ENCODE measurements around the gene TDRD9.

The TDRD9 gene

GRCh38 chr14:103898204-103898603 is 30.1 kb upstream of the TDRD9 start:
- H3K4me2 ChIP-seq (ENCODE audit: low read depth, low read length): no peak overlapping the region
- no peaks in the 10 kb centered on the region for H3F3A ChIP-seq (ENCODE audit: insufficient read depth, low read length)
- no peaks in the 10 kb centered on the region for H3K36me3 ChIP-seq (replicated peaks; ENCODE audit: insufficient read depth, low read length)
- no peak overlapping the region for H2AFZ ChIP-seq (ENCODE audit: low read length)
- no peak for DNase-seq
- TF ChIP-seq EZH2phosphoT487 (IDR thresholded peaks at IDR 0.05; ENCODE audit: low read length) (no peak), EZH2 (optimal IDR thresholded peaks at IDR 0.05; ENCODE audit: low read depth, low read length) (no peak), CTCF (IDR thresholded peaks at IDR 0.05; ENCODE audit: low read length) (no peak)
- H3K9me2 ChIP-seq (replicated peaks; ENCODE audit: insufficient read depth, low read length): no peaks in the 10 kb centered on the region
- no peaks in the 10 kb centered on the region for H3K9me3 ChIP-seq (replicated peaks; ENCODE audit: insufficient read depth, low read length)
- no peak overlapping the region for H3K27ac ChIP-seq (ENCODE audit: low read length)
- no peaks in the 10 kb centered on the region for H4K20me1 ChIP-seq (ENCODE audit: insufficient read depth, low read length)
- H3K4me1 ChIP-seq (ENCODE audit: low read length): no peaks in the 10 kb centered on the region
- no peak overlapping the region for H3K4me3 ChIP-seq (ENCODE audit: low read length)
- no peaks in the 10 kb centered on the region for H3K79me2 ChIP-seq (ENCODE audit: low read length)
- H3K9ac ChIP-seq (ENCODE audit: low read length): no peak overlapping the region
- H3K27me3 ChIP-seq (replicated peaks; ENCODE audit: insufficient read depth, low read length): no peaks in the 10 kb centered on the region

GRCh38 chr14:103898711-103899110 is 29.5 kb upstream of the TDRD9 start:
- no peak overlapping the region for H3K4me2 ChIP-seq (ENCODE audit: low read depth, low read length)
- no peaks in the 10 kb centered on the region for H3K9me2 ChIP-seq (replicated peaks; ENCODE audit: insufficient read depth, low read length)
- no peaks in the 10 kb centered on the region for H3K27me3 ChIP-seq (replicated peaks; ENCODE audit: insufficient read depth, low read length)
- H3K4me3 ChIP-seq (ENCODE audit: low read length): no peak overlapping the region
- DNase-seq: no peak
- H3K9me3 ChIP-seq (replicated peaks; ENCODE audit: insufficient read depth, low read length): no peaks in the 10 kb centered on the region
- no peak overlapping the region for H3K9ac ChIP-seq (ENCODE audit: low read length)
- no peaks in the 10 kb centered on the region for H3K4me1 ChIP-seq (ENCODE audit: low read length)
- H4K20me1 ChIP-seq (ENCODE audit: insufficient read depth, low read length): no peaks in the 10 kb centered on the region
- no peak overlapping the region for H3K27ac ChIP-seq (ENCODE audit: low read length)
- no peaks in the 10 kb centered on the region for H3F3A ChIP-seq (ENCODE audit: insufficient read depth, low read length)
- H3K79me2 ChIP-seq (ENCODE audit: low read length): no peaks in the 10 kb centered on the region
- no peak overlapping the region for H2AFZ ChIP-seq (ENCODE audit: low read length)
- H3K36me3 ChIP-seq (replicated peaks; ENCODE audit: insufficient read depth, low read length): no peaks in the 10 kb centered on the region
- TF ChIP-seq CTCF (IDR thresholded peaks at IDR 0.05; ENCODE audit: low read length) (no peak), EZH2phosphoT487 (IDR thresholded peaks at IDR 0.05; ENCODE audit: low read length) (no peak), EZH2 (optimal IDR thresholded peaks at IDR 0.05; ENCODE audit: low read depth, low read length) (no peak)

GRCh38 chr14:103899316-103899715 is 28.9 kb upstream of the TDRD9 start:
- H3K79me2 ChIP-seq (ENCODE audit: low read length): no peaks in the 10 kb centered on the region
- DNase-seq: no peak
- H3K4me3 ChIP-seq (ENCODE audit: low read length): no peak overlapping the region
- no peaks in the 10 kb centered on the region for H3K9me2 ChIP-seq (replicated peaks; ENCODE audit: insufficient read depth, low read length)
- no peak for TF ChIP-seq EZH2 (optimal IDR thresholded peaks at IDR 0.05; ENCODE audit: low read depth, low read length)
- TF ChIP-seq CTCF (IDR thresholded peaks at IDR 0.05; ENCODE audit: low read length): no peak
- TF ChIP-seq EZH2phosphoT487 (IDR thresholded peaks at IDR 0.05; ENCODE audit: low read length): no peak
- no peaks in the 10 kb centered on the region for H3K4me1 ChIP-seq (ENCODE audit: low read length)
- no peaks in the 10 kb centered on the region for H3K36me3 ChIP-seq (replicated peaks; ENCODE audit: insufficient read depth, low read length)
- H4K20me1 ChIP-seq (ENCODE audit: insufficient read depth, low read length): no peaks in the 10 kb centered on the region
- H3K9me3 ChIP-seq (replicated peaks; ENCODE audit: insufficient read depth, low read length): no peaks in the 10 kb centered on the region
- no peak overlapping the region for H3K27ac ChIP-seq (ENCODE audit: low read length)
- H3K27me3 ChIP-seq (replicated peaks; ENCODE audit: insufficient read depth, low read length): no peaks in the 10 kb centered on the region
- no peak overlapping the region for H3K9ac ChIP-seq (ENCODE audit: low read length)
- H3K4me2 ChIP-seq (ENCODE audit: low read depth, low read length): no peak overlapping the region
- no peak overlapping the region for H2AFZ ChIP-seq (ENCODE audit: low read length)
- no peaks in the 10 kb centered on the region for H3F3A ChIP-seq (ENCODE audit: insufficient read depth, low read length)

Data from MM.1S (cell line).